Neural cell (in vitro differentiated cells): ENCODE results near the gene FEM1B. TPM values are rescaled to one million over a fixed set of nuclear protein-coding genes. Genes with fewer than 3 reads are reported as not detected.

ENCODE experiments used
- H2AFZ ChIP-seq: fragments of 200-600, 300-800 bp; sonication (generic), shearing (Covaris generic); 2 replicates; pipeline ENCODE4 v1.6.0; 2014; ENCODE audit warnings: low read depth, mild to moderate bottlenecking, antibody characterized with exemption, low read length, moderate library complexity
- H3F3A ChIP-seq: fragments of 200-600 bp; shearing (Covaris generic); 2 replicates; pipeline ENCODE4 v1.6.1; 2016; ENCODE audit warnings: mild to moderate bottlenecking, moderate library complexity, mixed read lengths, antibody characterized with exemption, low read length; ENCODE audit not compliant: insufficient read depth, poor library complexity, severe bottlenecking
- H3K27ac ChIP-seq: fragments of 200-600, 300-800 bp; sonication (generic), shearing (Covaris generic); 2 replicates; pipeline ENCODE4 v1.5.1; 2014; ENCODE audit warnings: mild to moderate bottlenecking, low read length, moderate library complexity
- H3K27me3 ChIP-seq: fragments of 300-800, 200-600 bp; sonication (generic), shearing (Covaris generic); 2 replicates; pipeline ENCODE4 v1.6.0; 2014; ENCODE audit warnings: mild to moderate bottlenecking, low read depth, low read length, moderate library complexity; ENCODE audit not compliant: insufficient read depth
- H3K36me3 ChIP-seq: fragments of 300-800, 200-600 bp; sonication (generic), shearing (Covaris generic); 2 replicates; pipeline ENCODE4 v1.5.1; 2014; ENCODE audit warnings: mild to moderate bottlenecking, antibody characterized with exemption, low read length, moderate library complexity; ENCODE audit not compliant: insufficient read depth
- H3K4me2 ChIP-seq: fragments of 300-800, 200-600 bp; sonication (generic), shearing (Covaris generic); 2 replicates; pipeline ENCODE4 v1.6.0; 2014; ENCODE audit warnings: mild to moderate bottlenecking, low read length
- H3K4me3 ChIP-seq: fragments of 300-800, 200-600 bp; sonication (generic), shearing (Covaris generic); 2 replicates; pipeline ENCODE4 v1.5.1; 2014; ENCODE audit warnings: mild to moderate bottlenecking, low read length, moderate library complexity
- H3K79me2 ChIP-seq: fragments of 200-600 bp; shearing (Covaris generic); replicated peaks from 2 replicates; pipeline ENCODE4 v1.6.0; 2014; ENCODE audit warnings: mild to moderate bottlenecking, low read length, moderate library complexity; ENCODE audit not compliant: insufficient read depth
- H3K9ac ChIP-seq: fragments of 300-800, 200-600 bp; sonication (generic), shearing (Covaris generic); 2 replicates; pipeline ENCODE4 v1.6.1; 2016; ENCODE audit warnings: mild to moderate bottlenecking, low read length, mixed read lengths
- H3K9me2 ChIP-seq: fragments of 200-600 bp; shearing (Covaris generic); 2 replicates; pipeline ENCODE4 v1.6.1; 2016; ENCODE audit warnings: mild to moderate bottlenecking, low read length, mixed read lengths; ENCODE audit not compliant: insufficient read depth
- H3K9me3 ChIP-seq: fragments of 200-600, 300-800 bp; sonication (generic), shearing (Covaris generic); 2 replicates; pipeline ENCODE4 v1.6.1; 2016; ENCODE audit warnings: mild to moderate bottlenecking, mixed run types, low read length, moderate library complexity, mixed read lengths
- H4K20me1 ChIP-seq: fragments of 200-600 bp; shearing (Covaris generic); 2 replicates; pipeline ENCODE4 v1.6.1; 2016; ENCODE audit warnings: mild to moderate bottlenecking, mixed run types; ENCODE audit not compliant: insufficient read depth
- CTCF ChIP-seq: fragments of 450-650 bp; IDR thresholded peaks from 2 replicates; pipeline ENCODE4 v1.5.1; 2014; ENCODE audit warnings: antibody characterized with exemption, mild to moderate bottlenecking, moderate library complexity; ENCODE audit not compliant: poor library complexity, severe bottlenecking
- EP300 ChIP-seq: fragments of 450-650 bp; conservative IDR thresholded peaks from 2 replicates; pipeline ENCODE4 v1.6.1; 2014; ENCODE audit warnings: antibody characterized with exemption, mild to moderate bottlenecking, moderate library complexity; ENCODE audit not compliant: poor library complexity, severe bottlenecking
- EZH2 ChIP-seq: fragments of 200-600, 300-800 bp; shearing (Covaris generic), sonication (generic); IDR thresholded peaks from 2 replicates; pipeline ENCODE4 v1.6.1; 2014; ENCODE audit warnings: antibody characterized with exemption, low read length, borderline replicate concordance, mild to moderate bottlenecking; ENCODE audit not compliant: insufficient read depth, poor library complexity, severe bottlenecking
- MXI1 ChIP-seq: fragments of 450-650 bp; conservative IDR thresholded peaks from 2 replicates; pipeline ENCODE4 v1.6.1; 2014; ENCODE audit warnings: antibody characterized with exemption, mild to moderate bottlenecking; ENCODE audit not compliant: poor library complexity, severe bottlenecking
- POLR2AphosphoS5 ChIP-seq: IDR thresholded peaks from 2 replicates; pipeline ENCODE4 v1.6.1; 2012
- RAD21 ChIP-seq: fragments of 450-650 bp; conservative IDR thresholded peaks from 2 replicates; pipeline ENCODE4 v1.6.1; 2014; ENCODE audit warnings: antibody characterized with exemption, mild to moderate bottlenecking, moderate library complexity
- REST ChIP-seq: IDR thresholded peaks from 2 replicates; pipeline ENCODE4 v1.6.1; 2012; ENCODE audit warnings: borderline replicate concordance
- SMC3 ChIP-seq: fragments of 450-650 bp; conservative IDR thresholded peaks from 2 replicates; pipeline ENCODE4 v1.6.1; 2014; ENCODE audit warnings: antibody characterized with exemption, mild to moderate bottlenecking, moderate library complexity; ENCODE audit not compliant: poor library complexity
- TAF1 ChIP-seq: IDR thresholded peaks from 2 replicates; pipeline ENCODE4 v1.6.1; 2012; ENCODE audit warnings: low read depth
- polyA plus RNA-seq: library from polyadenylated mRNA; depleted of rRNA; stranded (reverse); fragments of >200 nt; gene quantifications from 2 replicates; pipeline ENCODE4 v1.2.3, GENCODE V29; 2014

FEM1B gene
- polyA plus RNA-seq, 1 donor from 2014 or later = 58.0 TPM

GRCh38 chr15:68264282-68264681 is 13.3 kb upstream of the FEM1B start:
- H3K9me3 ChIP-seq = no peaks in the 10 kb centered on the region
- no peaks in the 10 kb centered on the region for H3K36me3 ChIP-seq
- H3K4me3 ChIP-seq = no peak overlapping the region
- H3K4me2 ChIP-seq = no peak overlapping the region
- no peak overlapping the region for H3K27ac ChIP-seq
- H3K9ac ChIP-seq = no peak overlapping the region
- no peak for TF ChIP-seq MXI1
- no peak for TF ChIP-seq CTCF
- TF ChIP-seq SMC3 = no peak
- TF ChIP-seq POLR2AphosphoS5 = no peak
- no peak for TF ChIP-seq EZH2
- no peak for TF ChIP-seq TAF1
- no peak for TF ChIP-seq RAD21
- no peak for TF ChIP-seq REST
- TF ChIP-seq EP300 = no peak
- H3K9me2 ChIP-seq = no peaks in the 10 kb centered on the region
- no peaks in the 10 kb centered on the region for H3F3A ChIP-seq
- H4K20me1 ChIP-seq = no peaks in the 10 kb centered on the region
- no peaks in the 10 kb centered on the region for H3K27me3 ChIP-seq
- H2AFZ ChIP-seq = no peak overlapping the region
- no peaks in the 10 kb centered on the region for H3K79me2 ChIP-seq

GRCh38 chr15:68265081-68265480 is 12.5 kb upstream of the FEM1B start:
- H3K4me3 ChIP-seq = no peak overlapping the region
- H3K36me3 ChIP-seq = no peaks in the 10 kb centered on the region
- H2AFZ ChIP-seq = no peak overlapping the region
- H3K9ac ChIP-seq = no peak overlapping the region
- H3F3A ChIP-seq = no peaks in the 10 kb centered on the region
- H4K20me1 ChIP-seq = no peaks in the 10 kb centered on the region
- TF ChIP-seq CTCF (no peak), SMC3 (no peak), EP300 (no peak), TAF1 (no peak), EZH2 (no peak), RAD21 (no peak), MXI1 (no peak)
- H3K27ac ChIP-seq = no peak overlapping the region
- no peak overlapping the region for H3K4me2 ChIP-seq
- H3K9me3 ChIP-seq = no peaks in the 10 kb centered on the region
- no peaks in the 10 kb centered on the region for H3K79me2 ChIP-seq
- no peaks in the 10 kb centered on the region for H3K27me3 ChIP-seq
- no peaks in the 10 kb centered on the region for H3K9me2 ChIP-seq
